Measurements from ENCODE around the gene SNX21. TPM values are rescaled to one million over a fixed set of nuclear protein-coding genes. Genes with fewer than 3 reads are reported as not detected.
A peak's percentile ranks its signal among the peaks of the same experiment; 100 is the strongest.

SNX21 gene
- total RNA-seq, 1 experiment from 2014 or later, result 17.1 TPM

GRCh38 chr20:45851501-45851900 is 17.9 kb downstream of the SNX21 start:
- H3K4me1 ChIP-seq, result no peaks in the 10 kb centered on the region
- H3K9me3 ChIP-seq (replicated peaks), result no peaks in the 10 kb centered on the region
- H3K4me3 ChIP-seq, result no peak overlapping the region
- DNase-seq, result no peak
- H3K27me3 ChIP-seq, result no peaks in the 10 kb centered on the region
- H3K36me3 ChIP-seq, result no peaks in the 10 kb centered on the region
- H3K27ac ChIP-seq, result no peak overlapping the region

- H3K36me3 ChIP-seq, result no peaks in the 10 kb centered on the region
- H3K9me3 ChIP-seq (replicated peaks), result no peaks in the 10 kb centered on the region
- H3K27me3 ChIP-seq, result no peaks in the 10 kb centered on the region
- DNase-seq, result no peak
- H3K4me1 ChIP-seq, result no peaks in the 10 kb centered on the region
- no peak overlapping the region for H3K4me3 ChIP-seq
- H3K27ac ChIP-seq, result no peak overlapping the region
Measured at GRCh38 chr20:45852326-45852725, 18.7 kb downstream of the SNX21 start.

GRCh38 chr20:45853484-45853883 is 19.9 kb downstream of the SNX21 start:
- no peaks in the 10 kb centered on the region for H3K27me3 ChIP-seq
- H3K27ac ChIP-seq, result no peak overlapping the region
- no peaks in the 10 kb centered on the region for H3K4me1 ChIP-seq
- no peaks in the 10 kb centered on the region for H3K36me3 ChIP-seq
- no peaks in the 10 kb centered on the region for H3K9me3 ChIP-seq (replicated peaks)
- no peak overlapping the region for H3K4me3 ChIP-seq
- no peak for DNase-seq

- H3K4me3 ChIP-seq, result peak within 1 kb of the TSS; percentile 82
- 0 out of 2 replicates have a peak, but pooled peaks cover 7% of the 10 kb centered on the region for H3K4me1 ChIP-seq
- no peaks in the 10 kb centered on the region for H3K27me3 ChIP-seq
- DNase-seq, result peak; percentile 100
- no peaks in the 10 kb centered on the region for H3K9me3 ChIP-seq (replicated peaks)
- H3K27ac ChIP-seq, result peak within 1 kb of the TSS; percentile 54
- H3K36me3 ChIP-seq, result no peaks in the 10 kb centered on the region
Measured at GRCh38 chr20:45857114-45857881, 23.7 kb downstream of the SNX21 start, which contains the start of the genes ACOT8 and ZSWIM3. Gene ACOT8, minus strand, starts transcription at chr20:45857392. Its CDS starts 77 bp downstream, at chr20:45857315. Gene ZSWIM3, plus strand, starts transcription at chr20:45857614. Its CDS starts 212 bp downstream, at chr20:45857826.

- peak overlapping the region; percentile 82 for H3K4me3 ChIP-seq
- no peaks in the 10 kb centered on the region for H3K27me3 ChIP-seq
- no peak for DNase-seq
- peak overlapping the region; percentile 16; the same call in 1 of the 2 replicates for H3K27ac ChIP-seq
- no peaks in the 10 kb centered on the region for H3K9me3 ChIP-seq (replicated peaks)
- no peaks in the 10 kb centered on the region for H3K36me3 ChIP-seq
- H3K4me1 ChIP-seq, result 0 out of 2 replicates have a peak, but pooled peaks cover 7% of the 10 kb centered on the region
Measured at GRCh38 chr20:45857882-45858216, 24.2 kb downstream of the SNX21 start.

GRCh38 chr20:45859916-45860315 is 26.3 kb downstream of the SNX21 start:
- no peak for DNase-seq
- Histone ChIP-seq H3K9me3 (replicated peaks) (no peaks in the 10 kb centered on the region), H3K36me3 (no peaks in the 10 kb centered on the region), H3K4me1 (0 out of 2 replicates have a peak, but pooled peaks cover 7% of the 10 kb centered on the region), H3K4me3 (no peak overlapping the region), H3K27me3 (no peaks in the 10 kb centered on the region), H3K27ac (no peak overlapping the region)

- Histone ChIP-seq H3K27ac (no peak overlapping the region), H3K9me3 (replicated peaks) (no peaks in the 10 kb centered on the region), H3K27me3 (no peaks in the 10 kb centered on the region), H3K4me3 (no peak overlapping the region), H3K4me1 (0 out of 2 replicates have a peak, but pooled peaks cover 7% of the 10 kb centered on the region), H3K36me3 (no peaks in the 10 kb centered on the region)
- no peak for DNase-seq
Measured at GRCh38 chr20:45860560-45861220, 27.1 kb downstream of the SNX21 start.

- Histone ChIP-seq H3K9me3 (replicated peaks) (no peaks in the 10 kb centered on the region), H3K4me3 (no peak overlapping the region), H3K36me3 (no peaks in the 10 kb centered on the region), H3K4me1 (0 out of 2 replicates have a peak, but pooled peaks cover 7% of the 10 kb centered on the region), H3K27me3 (no peaks in the 10 kb centered on the region), H3K27ac (no peak overlapping the region)
- peak; percentile 56 to 76 for DNase-seq
Measured at GRCh38 chr20:45861221-45862075, 27.8 kb downstream of the SNX21 start.

- Histone ChIP-seq H3K4me1 (0 out of 2 replicates have a peak, but pooled peaks cover 7% of the 10 kb centered on the region), H3K36me3 (no peaks in the 10 kb centered on the region), H3K9me3 (replicated peaks) (no peaks in the 10 kb centered on the region), H3K27ac (no peak overlapping the region), H3K27me3 (no peaks in the 10 kb centered on the region), H3K4me3 (no peak overlapping the region)
- DNase-seq, result no peak
Measured at GRCh38 chr20:45863543-45864470, 30.2 kb downstream of the SNX21 start.

GRCh38 chr20:45866454-45866853 is 32.9 kb downstream of the SNX21 start:
- Histone ChIP-seq H3K27me3 (no peaks in the 10 kb centered on the region), H3K4me1 (no peaks in the 10 kb centered on the region), H3K27ac (no peak overlapping the region), H3K4me3 (no peak overlapping the region), H3K36me3 (no peaks in the 10 kb centered on the region), H3K9me3 (replicated peaks) (no peaks in the 10 kb centered on the region)
- DNase-seq, result no peak

GRCh38 chr20:45867136-45867818 is 33.7 kb downstream of the SNX21 start:
- Histone ChIP-seq H3K27me3 (no peaks in the 10 kb centered on the region), H3K27ac (no peak overlapping the region), H3K4me3 (no peak overlapping the region), H3K4me1 (no peaks in the 10 kb centered on the region), H3K36me3 (no peaks in the 10 kb centered on the region), H3K9me3 (replicated peaks) (no peaks in the 10 kb centered on the region)
- DNase-seq, result no peak

GRCh38 chr20:45867819-45868176 is 34.2 kb downstream of the SNX21 start:
- no peak for DNase-seq
- H3K4me3 ChIP-seq, result no peak overlapping the region
- no peaks in the 10 kb centered on the region for H3K36me3 ChIP-seq
- H3K9me3 ChIP-seq (replicated peaks), result no peaks in the 10 kb centered on the region
- no peaks in the 10 kb centered on the region for H3K4me1 ChIP-seq
- no peak overlapping the region for H3K27ac ChIP-seq
- H3K27me3 ChIP-seq, result no peaks in the 10 kb centered on the region

- no peaks in the 10 kb centered on the region for H3K4me1 ChIP-seq
- no peaks in the 10 kb centered on the region for H3K27me3 ChIP-seq
- H3K36me3 ChIP-seq, result no peaks in the 10 kb centered on the region
- H3K9me3 ChIP-seq (replicated peaks), result no peaks in the 10 kb centered on the region
- H3K4me3 ChIP-seq, result no peak overlapping the region
- no peak for DNase-seq
- H3K27ac ChIP-seq, result no peak overlapping the region
Measured at GRCh38 chr20:45872626-45873025, 39.0 kb downstream of the SNX21 start.
